Neural cell (in vitro differentiated cells): ENCODE results near the gene IQGAP2. TPM values are rescaled to one million over a fixed set of nuclear protein-coding genes. Genes with fewer than 3 reads are reported as not detected.

Experiments
- H2AFZ ChIP-seq: fragments of 200-600, 300-800 bp; sonication (generic), shearing (Covaris generic); 2 replicates; pipeline ENCODE4 v1.6.0; 2014; ENCODE audit warnings: low read depth, mild to moderate bottlenecking, antibody characterized with exemption, low read length, moderate library complexity
- H3F3A ChIP-seq: fragments of 200-600 bp; shearing (Covaris generic); 2 replicates; pipeline ENCODE4 v1.6.1; 2016; ENCODE audit warnings: mild to moderate bottlenecking, moderate library complexity, mixed read lengths, antibody characterized with exemption, low read length; ENCODE audit not compliant: insufficient read depth, poor library complexity, severe bottlenecking
- H3K27ac ChIP-seq: fragments of 200-600, 300-800 bp; sonication (generic), shearing (Covaris generic); 2 replicates; pipeline ENCODE4 v1.5.1; 2014; ENCODE audit warnings: mild to moderate bottlenecking, low read length, moderate library complexity
- H3K27me3 ChIP-seq: fragments of 300-800, 200-600 bp; sonication (generic), shearing (Covaris generic); 2 replicates; pipeline ENCODE4 v1.6.0; 2014; ENCODE audit warnings: mild to moderate bottlenecking, low read depth, low read length, moderate library complexity; ENCODE audit not compliant: insufficient read depth
- H3K36me3 ChIP-seq: fragments of 300-800, 200-600 bp; sonication (generic), shearing (Covaris generic); 2 replicates; pipeline ENCODE4 v1.5.1; 2014; ENCODE audit warnings: mild to moderate bottlenecking, antibody characterized with exemption, low read length, moderate library complexity; ENCODE audit not compliant: insufficient read depth
- H3K4me2 ChIP-seq: fragments of 300-800, 200-600 bp; sonication (generic), shearing (Covaris generic); 2 replicates; pipeline ENCODE4 v1.6.0; 2014; ENCODE audit warnings: mild to moderate bottlenecking, low read length
- H3K4me3 ChIP-seq: fragments of 300-800, 200-600 bp; sonication (generic), shearing (Covaris generic); 2 replicates; pipeline ENCODE4 v1.5.1; 2014; ENCODE audit warnings: mild to moderate bottlenecking, low read length, moderate library complexity
- H3K79me2 ChIP-seq: fragments of 200-600 bp; shearing (Covaris generic); replicated peaks from 2 replicates; pipeline ENCODE4 v1.6.0; 2014; ENCODE audit warnings: mild to moderate bottlenecking, low read length, moderate library complexity; ENCODE audit not compliant: insufficient read depth
- H3K9ac ChIP-seq: fragments of 300-800, 200-600 bp; sonication (generic), shearing (Covaris generic); 2 replicates; pipeline ENCODE4 v1.6.1; 2016; ENCODE audit warnings: mild to moderate bottlenecking, low read length, mixed read lengths
- H3K9me2 ChIP-seq: fragments of 200-600 bp; shearing (Covaris generic); 2 replicates; pipeline ENCODE4 v1.6.1; 2016; ENCODE audit warnings: mild to moderate bottlenecking, low read length, mixed read lengths; ENCODE audit not compliant: insufficient read depth
- H3K9me3 ChIP-seq: fragments of 200-600, 300-800 bp; sonication (generic), shearing (Covaris generic); 2 replicates; pipeline ENCODE4 v1.6.1; 2016; ENCODE audit warnings: mild to moderate bottlenecking, mixed run types, low read length, moderate library complexity, mixed read lengths
- H4K20me1 ChIP-seq: fragments of 200-600 bp; shearing (Covaris generic); 2 replicates; pipeline ENCODE4 v1.6.1; 2016; ENCODE audit warnings: mild to moderate bottlenecking, mixed run types; ENCODE audit not compliant: insufficient read depth
- EP300 ChIP-seq: fragments of 450-650 bp; conservative IDR thresholded peaks from 2 replicates; pipeline ENCODE4 v1.6.1; 2014; ENCODE audit warnings: antibody characterized with exemption, mild to moderate bottlenecking, moderate library complexity; ENCODE audit not compliant: poor library complexity, severe bottlenecking
- EZH2 ChIP-seq: fragments of 200-600, 300-800 bp; shearing (Covaris generic), sonication (generic); IDR thresholded peaks from 2 replicates; pipeline ENCODE4 v1.6.1; 2014; ENCODE audit warnings: antibody characterized with exemption, low read length, borderline replicate concordance, mild to moderate bottlenecking; ENCODE audit not compliant: insufficient read depth, poor library complexity, severe bottlenecking
- MXI1 ChIP-seq: fragments of 450-650 bp; conservative IDR thresholded peaks from 2 replicates; pipeline ENCODE4 v1.6.1; 2014; ENCODE audit warnings: antibody characterized with exemption, mild to moderate bottlenecking; ENCODE audit not compliant: poor library complexity, severe bottlenecking
- POLR2AphosphoS5 ChIP-seq: IDR thresholded peaks from 2 replicates; pipeline ENCODE4 v1.6.1; 2012
- RAD21 ChIP-seq: fragments of 450-650 bp; conservative IDR thresholded peaks from 2 replicates; pipeline ENCODE4 v1.6.1; 2014; ENCODE audit warnings: antibody characterized with exemption, mild to moderate bottlenecking, moderate library complexity
- SMC3 ChIP-seq: fragments of 450-650 bp; conservative IDR thresholded peaks from 2 replicates; pipeline ENCODE4 v1.6.1; 2014; ENCODE audit warnings: antibody characterized with exemption, mild to moderate bottlenecking, moderate library complexity; ENCODE audit not compliant: poor library complexity
- TAF1 ChIP-seq: IDR thresholded peaks from 2 replicates; pipeline ENCODE4 v1.6.1; 2012; ENCODE audit warnings: low read depth
- polyA plus RNA-seq: library from polyadenylated mRNA; depleted of rRNA; stranded (reverse); fragments of >200 nt; gene quantifications from 2 replicates; pipeline ENCODE4 v1.2.3, GENCODE V29; 2014
- TF ChIP-seq, protein P1 (sequence below): IDR thresholded peaks from 2 replicates; pipeline ENCODE4 v1.6.1; 2012; ENCODE audit warnings: borderline replicate concordance
- TF ChIP-seq, protein P2 (sequence below): fragments of 450-650 bp; IDR thresholded peaks from 2 replicates; pipeline ENCODE4 v1.5.1; 2014; ENCODE audit warnings: antibody characterized with exemption, mild to moderate bottlenecking, moderate library complexity; ENCODE audit not compliant: poor library complexity, severe bottlenecking

The IQGAP2 gene
- polyA plus RNA-seq, 1 donor from 2014 or later: 5.2 TPM

GRCh38 chr5:76735762-76736545, 332.9 kb downstream of the IQGAP2 start:
- Histone ChIP-seq H3F3A (no peaks in the 10 kb centered on the region), H3K9ac (peak overlapping the region; percentile 34)

GRCh38 chr5:76736679-76737556, 333.8 kb downstream of the IQGAP2 start:
- Histone ChIP-seq H3F3A (no peaks in the 10 kb centered on the region), H3K9me3 (no peaks in the 10 kb centered on the region), H3K4me3 (no peak overlapping the region), H3K27ac (no peak overlapping the region), H3K9me2 (no peaks in the 10 kb centered on the region), H3K36me3 (peaks cover 9% of the 10 kb centered on the region), H4K20me1 (no peaks in the 10 kb centered on the region), H3K9ac (no peak overlapping the region), H3K27me3 (no peaks in the 10 kb centered on the region), H3K4me2 (no peak overlapping the region), H3K79me2 (no peaks in the 10 kb centered on the region), H2AFZ (no peak overlapping the region)
- TF ChIP-seq TAF1: no peak
- TF ChIP-seq MXI1: no peak
- no peak for TF ChIP-seq RAD21
- TF ChIP-seq, protein P1, sequence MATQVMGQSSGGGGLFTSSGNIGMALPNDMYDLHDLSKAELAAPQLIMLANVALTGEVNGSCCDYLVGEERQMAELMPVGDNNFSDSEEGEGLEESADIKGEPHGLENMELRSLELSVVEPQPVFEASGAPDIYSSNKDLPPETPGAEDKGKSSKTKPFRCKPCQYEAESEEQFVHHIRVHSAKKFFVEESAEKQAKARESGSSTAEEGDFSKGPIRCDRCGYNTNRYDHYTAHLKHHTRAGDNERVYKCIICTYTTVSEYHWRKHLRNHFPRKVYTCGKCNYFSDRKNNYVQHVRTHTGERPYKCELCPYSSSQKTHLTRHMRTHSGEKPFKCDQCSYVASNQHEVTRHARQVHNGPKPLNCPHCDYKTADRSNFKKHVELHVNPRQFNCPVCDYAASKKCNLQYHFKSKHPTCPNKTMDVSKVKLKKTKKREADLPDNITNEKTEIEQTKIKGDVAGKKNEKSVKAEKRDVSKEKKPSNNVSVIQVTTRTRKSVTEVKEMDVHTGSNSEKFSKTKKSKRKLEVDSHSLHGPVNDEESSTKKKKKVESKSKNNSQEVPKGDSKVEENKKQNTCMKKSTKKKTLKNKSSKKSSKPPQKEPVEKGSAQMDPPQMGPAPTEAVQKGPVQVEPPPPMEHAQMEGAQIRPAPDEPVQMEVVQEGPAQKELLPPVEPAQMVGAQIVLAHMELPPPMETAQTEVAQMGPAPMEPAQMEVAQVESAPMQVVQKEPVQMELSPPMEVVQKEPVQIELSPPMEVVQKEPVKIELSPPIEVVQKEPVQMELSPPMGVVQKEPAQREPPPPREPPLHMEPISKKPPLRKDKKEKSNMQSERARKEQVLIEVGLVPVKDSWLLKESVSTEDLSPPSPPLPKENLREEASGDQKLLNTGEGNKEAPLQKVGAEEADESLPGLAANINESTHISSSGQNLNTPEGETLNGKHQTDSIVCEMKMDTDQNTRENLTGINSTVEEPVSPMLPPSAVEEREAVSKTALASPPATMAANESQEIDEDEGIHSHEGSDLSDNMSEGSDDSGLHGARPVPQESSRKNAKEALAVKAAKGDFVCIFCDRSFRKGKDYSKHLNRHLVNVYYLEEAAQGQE: no peak
- no peak for TF ChIP-seq POLR2AphosphoS5
- TF ChIP-seq EP300: no peak
- TF ChIP-seq EZH2: no peak
- TF ChIP-seq, protein P2, sequence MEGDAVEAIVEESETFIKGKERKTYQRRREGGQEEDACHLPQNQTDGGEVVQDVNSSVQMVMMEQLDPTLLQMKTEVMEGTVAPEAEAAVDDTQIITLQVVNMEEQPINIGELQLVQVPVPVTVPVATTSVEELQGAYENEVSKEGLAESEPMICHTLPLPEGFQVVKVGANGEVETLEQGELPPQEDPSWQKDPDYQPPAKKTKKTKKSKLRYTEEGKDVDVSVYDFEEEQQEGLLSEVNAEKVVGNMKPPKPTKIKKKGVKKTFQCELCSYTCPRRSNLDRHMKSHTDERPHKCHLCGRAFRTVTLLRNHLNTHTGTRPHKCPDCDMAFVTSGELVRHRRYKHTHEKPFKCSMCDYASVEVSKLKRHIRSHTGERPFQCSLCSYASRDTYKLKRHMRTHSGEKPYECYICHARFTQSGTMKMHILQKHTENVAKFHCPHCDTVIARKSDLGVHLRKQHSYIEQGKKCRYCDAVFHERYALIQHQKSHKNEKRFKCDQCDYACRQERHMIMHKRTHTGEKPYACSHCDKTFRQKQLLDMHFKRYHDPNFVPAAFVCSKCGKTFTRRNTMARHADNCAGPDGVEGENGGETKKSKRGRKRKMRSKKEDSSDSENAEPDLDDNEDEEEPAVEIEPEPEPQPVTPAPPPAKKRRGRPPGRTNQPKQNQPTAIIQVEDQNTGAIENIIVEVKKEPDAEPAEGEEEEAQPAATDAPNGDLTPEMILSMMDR: no peak
- TF ChIP-seq SMC3: no peak

More at GRCh38 chr5:76735762-76736545, 332.9 kb downstream of the IQGAP2 start:
- Histone ChIP-seq H3K27me3 (no peaks in the 10 kb centered on the region), H3K36me3 (peaks cover 9% of the 10 kb centered on the region), H3K4me2 (no peak overlapping the region), H2AFZ (no peak overlapping the region), H3K4me3 (peak overlapping the region; percentile 23), H3K79me2 (no peaks in the 10 kb centered on the region), H4K20me1 (no peaks in the 10 kb centered on the region), H3K9me2 (no peaks in the 10 kb centered on the region), H3K27ac (peak overlapping the region; percentile 67), H3K9me3 (no peaks in the 10 kb centered on the region)
- TF ChIP-seq SMC3 (no peak), TAF1 (no peak)
- TF ChIP-seq, protein P2: peak; percentile 18
